GM18526 (cell line): Measurements from ENCODE around the gene NAT9.
A peak's percentile ranks its signal among the peaks of the same experiment; 100 is the strongest.

ENCODE experiments used
- POLR2A ChIP-seq: IDR thresholded peaks from 3 replicates; pipeline ENCODE4 v1.6.1; 2011; ENCODE audit not compliant: insufficient read length; ENCODE audit errors: extremely low read depth

Gene NAT9

GRCh38 chr17:74748529-74749278, 27.4 kb downstream of the NAT9 start, which contains the start of gene NHERF1:
TSS of gene NHERF1 (plus strand) at chr17:74748628. CDS start at chr17:74748847, 219 bp downstream.
- peak; percentile 99 for TF ChIP-seq POLR2A

DNA sequence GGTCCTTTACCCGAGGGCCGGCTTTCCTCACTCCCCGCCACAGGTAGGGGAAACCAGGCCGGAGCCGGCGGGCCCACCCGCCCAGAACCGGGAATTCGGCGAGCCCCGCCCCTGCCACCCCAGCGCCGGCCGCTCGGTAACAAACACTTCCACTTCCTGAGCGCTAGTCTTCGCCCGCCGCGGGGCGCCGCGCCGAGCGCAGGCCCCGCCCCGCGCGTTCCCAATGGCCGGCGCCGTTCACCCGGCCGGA, 27.9 kb downstream of the NAT9 start:
- no peak for TF ChIP-seq POLR2A

GRCh38 chr17:74746922-74747321, 29.2 kb downstream of the NAT9 start:
- TF ChIP-seq POLR2A, result no peak

DNA sequence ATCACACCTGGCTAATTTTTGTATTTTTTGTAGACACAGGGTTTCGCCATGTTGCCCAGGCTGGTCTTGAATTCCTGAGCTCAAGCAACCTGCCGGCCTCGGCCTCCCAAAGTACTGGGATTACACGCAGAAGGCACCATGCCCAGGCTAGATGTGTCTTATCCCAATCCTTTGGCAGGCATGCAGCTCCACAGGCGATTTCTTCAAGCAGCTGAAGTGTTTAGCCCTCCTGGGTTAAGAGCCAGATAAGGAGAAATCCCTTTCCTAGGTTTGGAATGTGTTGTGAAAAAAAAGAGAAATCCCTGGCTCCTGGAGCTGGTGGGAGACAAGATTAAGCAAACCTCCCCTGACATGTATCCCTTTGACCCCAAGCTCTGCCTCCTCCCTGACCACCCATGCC, 29.8 kb downstream of the NAT9 start:
- TF ChIP-seq POLR2A, result no peak

DNA sequence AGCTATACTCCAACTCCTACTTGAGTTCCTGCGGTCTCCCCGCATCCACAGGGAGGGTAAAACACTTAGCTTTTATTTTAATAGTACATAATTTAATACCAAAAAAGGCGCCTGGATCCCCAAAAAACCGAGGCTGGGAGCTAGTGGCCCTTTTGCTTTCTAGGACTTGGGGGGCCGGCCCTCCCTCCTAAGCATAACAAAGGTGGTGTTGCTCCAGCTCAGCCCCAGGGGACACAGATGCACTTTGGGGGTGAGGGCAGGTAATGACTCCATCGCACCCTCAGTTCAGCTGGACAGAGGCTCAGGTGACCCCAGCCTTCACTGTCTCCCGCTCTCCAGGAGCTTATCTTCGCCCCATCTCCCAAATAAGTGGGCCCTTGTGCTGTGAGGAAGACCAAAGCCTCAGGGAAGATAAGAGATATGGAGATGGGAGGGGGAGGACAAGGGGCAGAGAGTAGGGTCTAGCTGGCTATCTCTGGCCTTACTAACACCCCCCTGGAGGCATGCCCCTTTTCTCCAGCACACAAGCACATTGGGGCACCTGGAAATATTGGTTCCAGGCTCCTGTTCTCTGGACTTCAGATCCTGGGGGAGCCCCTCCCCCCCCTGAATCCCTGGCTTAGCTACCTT, 30.5 kb downstream of the NAT9 start:
- TF ChIP-seq POLR2A, result no peak

DNA sequence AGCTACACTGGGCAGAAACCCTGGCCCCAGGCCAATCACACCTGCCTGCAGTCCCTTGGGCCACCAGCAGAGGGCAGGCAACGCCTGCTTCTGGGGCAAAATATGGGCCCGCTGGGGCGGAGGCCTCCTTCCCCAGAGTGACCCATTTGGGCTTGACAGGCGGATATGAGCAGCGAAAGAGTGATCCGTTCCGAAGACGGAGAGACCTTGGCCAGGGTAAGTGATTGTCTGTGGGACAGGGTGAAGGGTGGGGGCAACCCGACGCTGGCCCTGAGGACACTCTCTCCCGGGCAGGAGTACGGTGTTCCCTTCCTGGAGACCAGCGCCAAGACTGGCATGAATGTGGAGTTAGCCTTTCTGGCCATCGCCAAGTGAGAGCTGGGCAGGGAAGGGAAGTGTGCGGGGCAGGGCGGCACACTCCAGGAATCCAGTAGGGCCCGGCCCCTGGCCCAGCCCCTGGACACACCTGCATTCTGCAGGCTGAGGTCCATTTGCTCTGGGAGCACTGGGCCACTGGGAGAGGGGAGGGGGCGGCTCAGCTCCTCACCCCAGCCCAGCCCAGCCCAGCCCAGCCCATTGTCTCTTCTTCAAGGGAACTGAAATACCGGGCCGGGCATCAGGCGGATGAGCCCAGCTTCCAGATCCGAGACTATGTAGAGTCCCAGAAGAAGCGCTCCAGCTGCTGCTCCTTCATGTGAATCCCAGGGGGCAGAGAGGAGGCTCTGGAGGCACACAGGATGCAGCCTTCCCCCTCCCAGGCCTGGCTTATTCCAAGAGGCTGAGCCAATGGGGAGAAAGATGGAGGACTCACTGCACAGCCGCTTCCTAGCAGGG, 31.2 kb downstream of the NAT9 start:
- no peak for TF ChIP-seq POLR2A

DNA sequence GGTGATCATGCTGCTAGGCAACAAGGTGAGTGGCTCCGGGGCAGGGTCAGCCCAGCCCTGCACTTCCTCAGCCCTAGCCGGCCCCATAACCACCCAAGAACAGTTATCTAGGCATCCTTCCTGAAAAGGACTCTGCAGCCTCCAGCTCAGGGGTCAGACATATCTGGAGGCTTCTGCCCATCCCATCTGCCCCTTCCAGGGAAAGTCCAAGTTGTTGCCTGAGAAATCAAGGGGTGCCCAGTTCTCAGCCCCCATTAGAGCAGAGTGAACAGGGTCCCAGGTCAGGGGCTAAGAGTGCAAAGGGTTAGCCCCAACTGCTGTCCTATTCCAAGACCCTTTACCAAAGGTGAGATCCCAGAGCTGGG, 31.8 kb downstream of the NAT9 start:
- TF ChIP-seq POLR2A, result no peak

DNA sequence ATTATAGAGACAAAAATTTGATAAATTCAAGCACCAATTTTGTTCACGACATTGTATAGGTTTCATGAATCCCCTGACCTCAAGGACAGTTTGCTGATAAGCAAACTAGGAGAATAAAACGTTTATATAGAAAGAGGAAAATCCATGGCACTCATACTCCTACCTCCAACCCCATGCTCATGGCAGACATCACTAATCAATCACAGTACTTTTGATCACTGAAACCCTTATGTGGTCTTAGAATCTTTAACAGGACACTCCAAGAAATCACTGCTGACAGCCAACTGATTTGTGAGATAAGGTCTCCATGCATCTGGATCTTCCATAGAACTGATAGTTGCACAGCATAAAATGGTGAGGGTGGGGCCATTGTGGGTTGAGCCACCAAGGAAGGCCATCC, 32.4 kb downstream of the NAT9 start:
- no peak for TF ChIP-seq POLR2A

GRCh38 chr17:74742978-74743545, 33.1 kb downstream of the NAT9 start:
- no peak for TF ChIP-seq POLR2A

- TF ChIP-seq POLR2A, result no peak
These were observed 34.0 kb downstream of the NAT9 start for GRCh38 chr17:74742153-74742515.

DNA sequence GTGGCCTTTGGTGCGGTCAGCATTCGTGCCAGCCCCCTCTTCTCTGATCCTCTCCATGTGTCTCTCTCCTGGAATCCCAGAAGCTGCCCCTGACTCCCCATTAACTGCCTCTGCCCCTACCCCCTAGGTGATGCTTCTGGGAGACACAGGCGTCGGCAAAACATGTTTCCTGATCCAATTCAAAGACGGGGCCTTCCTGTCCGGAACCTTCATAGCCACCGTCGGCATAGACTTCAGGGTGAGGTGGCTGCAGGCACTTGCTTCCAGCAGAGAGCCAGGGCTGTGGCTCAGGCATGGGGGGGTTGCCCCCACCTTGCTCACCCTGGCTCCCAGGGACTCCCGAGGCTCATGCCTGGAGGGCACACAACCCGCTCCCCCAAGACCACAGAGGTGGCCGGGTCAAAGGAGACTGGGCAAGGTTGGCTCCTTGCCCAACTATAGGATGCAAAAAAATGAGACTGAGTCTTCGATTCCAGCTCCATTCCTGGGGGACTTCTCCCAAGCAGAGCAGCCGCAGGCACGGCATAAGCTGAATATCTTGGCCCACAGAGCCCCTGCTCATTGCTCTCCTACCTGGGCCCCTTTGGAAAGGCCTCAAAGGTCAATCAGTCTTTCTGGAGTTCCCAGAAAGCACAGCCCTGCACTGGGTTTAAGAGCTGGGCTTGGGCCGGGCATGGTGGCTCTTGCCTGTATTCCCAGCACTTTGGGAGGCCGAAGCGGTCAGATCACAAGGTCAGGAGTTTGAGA, 35.3 kb downstream of the NAT9 start:
- TF ChIP-seq POLR2A, result no peak

DNA sequence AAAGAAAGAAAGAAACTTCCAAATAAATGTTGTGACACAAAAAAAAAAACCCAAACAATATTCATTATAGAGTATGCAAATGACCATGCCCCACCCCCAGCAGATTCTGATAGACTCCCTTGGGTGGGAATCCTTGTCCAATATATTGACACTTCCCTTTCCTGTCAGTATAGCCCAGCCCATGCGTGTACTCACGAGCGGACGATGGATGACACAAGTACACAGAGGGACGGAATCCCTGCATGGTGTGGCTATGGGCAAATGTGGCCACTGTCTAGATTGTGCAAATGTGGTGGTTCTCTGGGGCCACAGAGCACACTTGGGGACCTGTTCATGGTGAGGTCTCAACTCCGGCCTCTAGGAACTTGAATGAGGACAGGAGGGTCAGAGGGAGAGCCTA, 36.0 kb downstream of the NAT9 start:
- no peak for TF ChIP-seq POLR2A

- no peak for TF ChIP-seq POLR2A
These were observed 36.8 kb downstream of the NAT9 start for GRCh38 chr17:74739227-74739831.

GRCh38 chr17:74738051-74738996, 37.8 kb downstream of the NAT9 start:
- TF ChIP-seq POLR2A, result no peak
